Iris pigment epithelial cell (primary cell): ENCODE results near the gene DHRS3.
"Not testable (repeated sequence)": the region's sequence is repeated elsewhere in the genome, so short reads cannot be mapped to it uniquely, and the experiment has no call there.

Experiments used
- DNase-seq: peaks from one replicate; pipeline ENCODE4 v3.0.0-alpha.2; 2011; ENCODE audit warnings: low read depth

DHRS3 gene, protein sequence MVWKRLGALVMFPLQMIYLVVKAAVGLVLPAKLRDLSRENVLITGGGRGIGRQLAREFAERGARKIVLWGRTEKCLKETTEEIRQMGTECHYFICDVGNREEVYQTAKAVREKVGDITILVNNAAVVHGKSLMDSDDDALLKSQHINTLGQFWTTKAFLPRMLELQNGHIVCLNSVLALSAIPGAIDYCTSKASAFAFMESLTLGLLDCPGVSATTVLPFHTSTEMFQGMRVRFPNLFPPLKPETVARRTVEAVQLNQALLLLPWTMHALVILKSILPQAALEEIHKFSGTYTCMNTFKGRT

DNA sequence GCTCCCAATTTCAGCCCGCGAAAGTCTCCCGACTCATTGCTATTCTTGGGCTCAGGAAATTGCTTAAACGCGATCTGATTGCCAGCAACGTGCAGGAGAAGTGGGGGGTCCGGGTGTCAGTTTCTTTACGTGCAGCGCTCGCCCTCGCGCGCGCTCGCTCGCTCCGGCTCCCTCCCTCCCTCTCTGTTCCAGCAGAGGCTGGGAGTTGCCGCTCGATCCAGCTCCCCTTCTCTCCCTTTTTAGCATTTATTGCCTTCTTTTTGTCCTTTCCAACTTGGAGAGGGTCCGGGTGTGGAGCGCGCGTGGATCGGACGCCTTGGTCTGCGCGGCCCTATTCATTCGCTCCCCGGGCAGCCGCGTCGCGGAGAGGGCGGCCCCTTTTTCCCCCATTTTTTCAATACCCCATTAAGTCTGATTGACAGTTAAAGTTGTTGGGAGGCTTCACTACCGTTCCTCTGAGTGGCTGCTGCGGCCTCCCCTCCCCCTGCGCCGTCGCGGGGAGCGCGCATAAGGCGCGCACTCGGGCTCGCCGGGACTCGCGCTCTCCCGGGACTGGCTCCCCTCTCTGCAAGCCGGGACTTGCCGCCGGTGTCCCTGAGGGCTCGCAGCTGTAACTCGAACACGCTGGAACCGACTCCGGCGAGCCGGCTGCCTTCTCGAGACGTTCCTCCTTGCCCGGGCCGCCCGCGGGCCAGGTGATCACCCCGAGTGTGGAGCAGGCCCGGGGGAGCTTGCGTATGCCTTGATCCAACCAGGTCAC is at the start of gene DHRS3:
DHRS3 (minus strand) TSS at position 310 of the 760 bp plus-strand sequence. CDS start 862 bp downstream, outside the sequence.
- peak; percentile 93 for DNase-seq

DNA sequence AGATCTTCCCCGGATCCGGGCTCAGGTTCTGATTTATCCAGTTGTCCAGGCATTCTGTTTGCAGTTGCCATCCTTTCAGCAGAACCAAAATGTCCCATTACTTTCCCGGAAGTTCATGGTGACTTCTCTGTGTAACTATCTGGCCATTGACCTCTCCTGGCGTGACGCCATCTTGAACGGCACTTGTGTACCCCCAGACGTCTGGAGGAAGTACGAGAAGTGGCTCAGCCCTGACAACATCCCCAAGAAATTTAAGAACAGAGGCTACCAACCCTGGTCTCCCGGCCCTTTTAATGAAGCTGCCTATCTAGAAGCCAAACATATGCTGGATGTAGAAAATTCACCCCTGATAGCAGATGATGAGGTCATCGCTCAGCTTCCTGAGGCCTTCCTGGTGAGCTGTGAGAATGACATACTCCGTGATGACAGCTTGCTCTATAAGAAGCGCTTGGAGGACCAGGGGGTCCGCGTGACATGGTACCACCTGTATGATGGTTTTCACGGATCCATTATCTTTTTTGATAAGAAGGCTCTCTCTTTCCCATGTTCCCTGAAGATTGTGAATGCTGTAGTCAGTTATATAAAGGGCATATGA is 48.2 kb upstream of the DHRS3 start:
- DNase-seq, result peak; percentile 45

DNA sequence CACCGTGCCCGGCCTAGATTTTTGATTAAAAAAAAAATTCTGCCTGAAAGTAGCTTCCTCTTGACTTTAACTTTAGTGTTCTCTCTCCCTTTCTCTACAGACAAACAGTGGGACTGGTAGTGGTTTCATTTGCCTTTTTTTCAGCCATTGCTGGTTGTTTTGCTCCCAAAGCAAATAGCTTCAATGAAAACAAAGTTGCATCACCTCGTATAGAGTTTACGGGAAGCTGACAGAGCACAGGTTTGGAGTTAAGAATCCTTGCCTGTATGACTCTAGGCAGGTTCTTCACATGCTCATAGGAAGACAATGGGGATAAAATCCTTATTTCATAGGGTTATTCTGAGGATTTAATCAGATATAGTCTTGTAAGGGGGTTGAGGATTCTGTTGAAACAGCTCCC is 47.5 kb upstream of the DHRS3 start:
- DNase-seq, result peak; percentile 14

DNA sequence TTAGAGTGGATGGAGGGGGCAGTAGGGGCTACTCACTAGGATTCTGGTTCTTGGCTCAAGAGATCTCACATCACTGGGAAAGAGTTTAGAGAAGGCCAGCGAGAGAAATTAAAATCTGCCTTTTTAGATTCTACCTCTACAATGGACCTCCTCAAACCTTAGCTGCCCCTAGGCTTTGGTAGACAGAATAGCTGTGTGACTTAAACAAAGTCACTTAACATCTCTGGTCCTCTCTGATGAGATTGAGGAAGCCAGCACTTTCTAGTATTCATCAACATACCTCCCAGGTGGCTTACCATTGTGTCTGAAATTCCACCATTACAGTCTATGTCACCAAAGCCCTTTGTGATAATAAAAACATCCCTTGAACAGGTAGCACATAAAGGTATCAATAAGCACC is 44.5 kb upstream of the DHRS3 start:
- no peak for DNase-seq

DNA sequence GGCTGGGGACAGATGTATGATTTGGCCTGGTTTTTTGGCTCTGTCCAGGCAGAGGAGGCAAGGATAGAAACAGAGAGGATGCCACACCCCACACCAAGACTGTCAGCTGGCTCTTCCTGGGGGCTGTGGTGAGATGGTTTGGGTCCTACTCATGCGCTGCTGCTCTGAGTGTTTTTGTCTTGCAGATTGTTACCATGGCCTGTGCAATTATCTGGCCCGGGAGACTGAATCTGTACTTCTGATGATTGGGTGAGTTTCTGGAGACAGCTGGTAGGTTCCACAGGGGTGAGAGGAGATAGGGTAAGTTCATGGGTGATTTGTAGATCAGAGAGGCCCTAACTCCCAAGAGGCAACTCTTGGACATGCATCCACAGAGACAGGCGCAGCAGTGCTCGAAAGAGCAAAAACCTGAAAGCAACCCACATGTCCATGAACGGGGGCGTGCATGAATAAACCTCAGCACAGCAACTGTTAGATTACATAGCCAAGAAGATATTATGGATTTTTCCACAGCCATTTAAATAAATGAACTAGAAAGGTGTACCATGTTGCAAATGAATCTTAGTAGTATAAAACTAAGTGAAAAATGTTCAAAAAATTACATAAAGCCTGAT is 43.7 kb upstream of the DHRS3 start:
- DNase-seq, result no peak

DNA sequence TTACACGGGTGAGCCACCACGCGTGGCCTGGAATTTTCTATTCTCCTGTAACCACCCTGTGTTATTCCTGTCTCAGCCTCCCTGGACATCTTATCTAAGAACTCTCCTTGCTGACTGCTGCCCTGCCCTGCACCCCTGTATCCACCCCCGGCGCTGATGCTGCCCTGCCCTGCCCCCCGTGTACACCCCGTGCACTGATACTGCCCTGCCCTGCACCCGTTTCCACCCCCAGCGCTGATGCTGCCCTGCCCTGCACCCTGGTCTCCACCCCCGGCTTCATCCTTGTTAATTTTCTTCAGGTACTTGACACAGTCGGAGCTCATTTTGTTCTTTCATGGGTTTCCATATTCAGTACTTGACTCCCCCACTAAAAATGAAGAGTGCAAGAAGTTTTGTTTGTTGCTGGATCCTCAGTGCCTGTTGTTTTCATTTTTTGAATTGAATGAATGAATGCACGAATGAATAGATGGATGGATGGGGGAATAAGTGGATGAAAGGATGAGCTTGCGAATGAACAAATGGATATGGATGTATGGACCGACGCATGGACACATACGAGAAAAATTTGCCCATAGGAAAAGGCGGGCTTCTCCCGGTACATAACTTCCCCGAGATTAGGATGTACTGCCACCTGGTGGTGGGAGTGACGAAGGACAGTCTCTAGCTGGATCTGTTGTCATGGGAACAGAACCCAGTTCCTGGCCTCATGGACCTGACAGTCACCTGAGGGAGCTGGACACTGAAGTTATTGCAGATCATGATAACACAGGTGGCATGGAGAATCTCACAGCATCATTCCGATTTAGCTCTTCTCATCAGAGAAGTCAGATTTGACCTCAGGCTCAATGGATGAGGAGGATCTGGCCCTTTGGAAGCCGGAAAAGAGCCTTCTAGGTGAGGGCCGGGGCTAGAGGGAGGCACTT is 40.8 kb upstream of the DHRS3 start:
- peak; percentile 69 for DNase-seq

DNA sequence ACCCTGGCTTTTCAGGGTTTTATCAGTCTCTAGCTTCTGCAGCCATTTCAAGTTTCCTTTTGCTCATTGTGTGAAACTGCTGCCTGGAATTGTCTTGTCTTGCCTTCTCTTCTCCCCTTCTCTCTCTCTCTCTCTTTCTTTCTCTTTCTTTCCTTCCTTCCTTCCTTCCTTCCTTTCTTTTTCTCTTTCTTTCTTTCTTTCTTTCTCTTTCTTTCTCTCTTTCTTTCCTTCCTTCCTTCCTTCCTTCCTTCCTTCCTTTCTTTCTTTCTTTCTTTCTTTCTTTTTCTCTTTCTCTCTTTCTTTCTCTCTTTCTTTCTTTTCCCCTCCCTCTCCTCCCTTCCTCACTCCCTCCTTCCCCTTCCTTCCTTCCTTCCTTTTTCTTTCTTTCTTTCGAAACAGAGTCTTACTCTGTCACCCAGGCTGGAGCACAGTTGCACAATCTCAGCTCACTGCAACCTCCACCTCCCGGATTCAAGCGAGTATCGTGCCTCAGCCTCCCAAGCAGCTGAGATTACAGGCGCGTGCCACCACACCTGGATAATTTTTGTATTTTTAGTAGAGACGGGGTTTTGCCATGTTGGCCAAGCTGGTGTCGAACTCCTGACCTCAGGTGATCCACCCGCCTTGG is 40.0 kb upstream of the DHRS3 start:
- DNase-seq, result not testable (repeated sequence)

DNA sequence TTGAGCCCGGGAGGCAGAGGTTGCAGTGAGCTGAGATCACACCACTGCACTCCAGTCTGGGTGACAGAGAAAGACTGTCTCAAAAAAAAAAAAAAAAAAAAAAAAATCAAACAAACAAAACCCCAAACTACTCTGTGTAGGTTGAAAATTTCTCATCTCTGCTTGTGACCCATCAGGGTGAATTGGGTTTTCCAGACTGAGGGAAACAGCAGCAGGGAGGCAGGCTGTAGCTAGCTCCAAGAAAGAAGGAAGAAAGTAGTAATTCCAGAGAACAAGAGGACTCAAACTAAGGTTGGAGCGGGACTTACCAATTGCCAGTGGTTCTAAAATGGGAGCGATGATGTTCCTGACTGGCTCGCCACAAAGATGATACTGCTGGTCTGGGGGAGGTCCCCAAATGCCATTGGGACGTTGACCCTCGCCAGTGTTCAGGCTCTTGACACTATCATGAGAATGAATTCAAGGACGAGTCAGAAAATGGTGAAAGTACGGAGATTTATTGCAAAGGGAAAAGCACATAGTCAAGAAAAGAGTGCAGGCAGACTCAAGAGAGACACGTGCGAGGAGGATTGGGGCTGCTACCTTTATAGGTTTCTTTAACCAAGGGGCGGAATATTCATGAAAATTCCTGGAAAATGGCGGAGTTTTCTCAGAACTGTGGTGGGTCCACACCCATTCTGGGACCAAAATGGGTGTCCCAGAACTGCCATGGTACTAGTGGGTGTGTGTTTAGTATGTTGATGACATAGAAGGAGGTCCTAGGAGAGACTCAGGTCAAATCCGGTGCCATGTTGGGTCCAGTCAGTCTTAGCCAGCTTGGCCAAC is 39.3 kb upstream of the DHRS3 start:
- DNase-seq, result no peak

DNA sequence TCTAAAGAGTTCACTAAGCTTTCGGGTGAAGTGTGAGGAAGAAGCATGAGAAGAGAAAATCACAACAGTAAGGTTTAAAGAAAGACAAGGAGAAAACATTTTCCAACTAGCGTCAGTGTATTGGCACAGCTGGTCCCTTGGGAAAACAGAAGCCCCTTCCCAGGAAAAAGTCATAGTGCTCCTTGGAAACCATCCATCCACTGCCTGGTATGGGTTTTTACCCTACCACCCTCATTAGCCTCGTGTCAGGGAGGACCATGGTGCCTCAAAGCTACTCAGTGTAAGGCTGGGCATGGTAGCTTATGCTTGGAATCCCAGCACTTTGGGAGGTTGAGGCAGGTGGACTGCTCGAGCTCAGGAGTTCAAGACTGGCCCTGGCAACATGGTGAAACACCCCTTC is 38.6 kb upstream of the DHRS3 start:
- DNase-seq, result no peak

DNA sequence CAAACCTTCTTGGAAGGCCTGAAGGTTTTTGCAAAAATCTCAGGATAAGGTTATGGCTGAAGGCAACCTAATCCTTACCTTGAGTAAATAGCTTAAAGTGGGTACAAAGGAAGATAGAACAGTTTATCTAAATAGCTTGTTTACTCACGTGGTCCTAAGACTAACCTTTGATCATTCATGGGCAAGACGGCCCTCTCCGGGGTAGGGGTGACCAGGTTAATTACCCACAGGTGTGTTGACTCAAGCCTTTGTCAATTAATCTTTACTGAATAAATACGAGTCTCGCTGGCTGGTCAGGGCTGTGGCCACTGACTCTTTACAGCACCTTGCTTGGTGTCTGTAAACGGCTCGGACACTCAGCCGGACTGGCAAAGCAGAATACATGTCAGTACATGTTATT is 36.6 kb upstream of the DHRS3 start:
- DNase-seq, result no peak

DNA sequence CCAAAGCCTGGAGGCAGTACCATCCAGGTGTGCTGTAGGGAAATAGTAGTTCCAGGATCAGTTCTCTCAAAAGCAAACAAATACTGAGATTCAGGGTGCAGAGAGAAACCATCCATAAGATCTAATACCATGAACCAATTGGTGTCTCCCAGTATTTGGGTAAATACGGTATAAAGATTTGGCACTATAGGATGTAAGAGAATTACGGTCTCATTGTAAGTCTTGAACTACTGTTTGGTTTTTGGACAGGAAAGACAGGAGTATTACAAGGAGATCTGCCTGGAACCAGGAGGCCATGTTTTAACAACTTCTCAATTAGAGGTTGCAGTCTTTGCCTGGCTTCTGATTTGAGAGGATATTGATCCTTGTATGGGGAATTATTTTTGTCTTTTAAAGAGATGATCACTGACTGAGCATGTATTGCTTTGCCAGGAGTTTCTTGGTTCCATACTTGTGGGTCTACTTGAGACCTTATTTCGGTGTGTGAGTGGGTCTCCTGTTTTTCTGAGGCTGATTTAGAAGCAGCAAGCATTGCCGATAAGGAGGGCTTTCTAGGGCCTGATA is 36.1 kb upstream of the DHRS3 start:
- DNase-seq, result peak; percentile 39

DNA sequence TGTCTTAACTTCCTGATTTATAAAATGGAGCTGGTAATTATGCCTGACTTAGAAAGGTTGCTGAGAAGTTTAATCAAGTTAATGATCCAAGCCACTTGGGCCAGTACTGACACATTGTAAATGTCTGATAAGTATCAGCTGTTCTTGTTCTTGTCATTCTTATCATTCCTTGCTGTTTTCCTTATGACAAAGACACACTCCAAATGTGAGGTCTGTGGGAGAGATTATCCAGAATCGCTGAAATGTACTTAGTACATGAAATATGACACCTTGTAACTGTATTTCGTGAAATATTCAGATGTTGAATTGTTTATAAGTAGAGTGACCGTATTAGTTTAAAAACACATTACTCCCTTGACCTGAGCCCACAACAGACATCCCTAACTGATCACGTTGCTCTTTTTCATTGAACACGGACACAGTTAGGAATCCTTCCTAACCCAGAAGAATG is 32.0 kb upstream of the DHRS3 start:
- DNase-seq, result peak; percentile 92

DNA sequence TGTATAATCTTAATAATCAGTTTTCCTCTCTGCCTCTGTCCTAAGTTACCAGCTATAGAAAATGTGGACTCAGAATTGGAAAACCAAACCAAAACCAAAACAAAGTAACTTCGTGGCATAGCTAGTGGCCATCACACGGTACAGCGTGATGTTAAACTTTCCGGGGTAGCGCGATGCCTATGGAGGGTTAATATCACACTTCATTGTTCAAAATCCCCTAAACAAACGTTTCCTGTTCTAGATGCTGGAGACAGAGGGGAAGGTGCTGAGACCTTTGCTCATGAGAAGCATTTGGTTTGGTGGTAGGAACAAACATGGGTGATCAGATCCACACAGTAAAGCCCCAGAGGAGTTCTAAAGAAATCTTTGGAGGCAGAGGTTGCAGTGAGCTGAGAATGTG is 30.7 kb upstream of the DHRS3 start:
- no peak for DNase-seq

DNA sequence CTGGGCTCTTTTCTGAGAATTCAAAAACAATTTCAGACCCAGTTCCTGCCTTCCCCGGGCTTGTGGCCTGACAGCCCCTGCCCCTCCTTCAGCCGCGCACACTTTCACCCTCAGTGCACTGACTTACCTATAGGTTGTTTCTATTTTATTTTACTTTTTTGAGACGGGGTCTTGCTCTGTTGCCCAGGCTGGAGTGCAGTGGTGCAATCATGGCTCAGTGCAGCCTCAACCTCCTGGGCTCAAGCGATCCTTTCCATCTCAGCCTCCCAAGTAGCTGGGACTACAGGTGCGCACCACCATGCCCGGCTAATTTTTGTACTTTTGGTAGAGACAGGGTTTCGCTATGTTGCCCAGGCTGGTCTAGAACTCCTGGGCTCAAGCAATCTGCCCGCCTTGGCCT is 27.4 kb upstream of the DHRS3 start:
- DNase-seq, result not testable (repeated sequence)

DNA sequence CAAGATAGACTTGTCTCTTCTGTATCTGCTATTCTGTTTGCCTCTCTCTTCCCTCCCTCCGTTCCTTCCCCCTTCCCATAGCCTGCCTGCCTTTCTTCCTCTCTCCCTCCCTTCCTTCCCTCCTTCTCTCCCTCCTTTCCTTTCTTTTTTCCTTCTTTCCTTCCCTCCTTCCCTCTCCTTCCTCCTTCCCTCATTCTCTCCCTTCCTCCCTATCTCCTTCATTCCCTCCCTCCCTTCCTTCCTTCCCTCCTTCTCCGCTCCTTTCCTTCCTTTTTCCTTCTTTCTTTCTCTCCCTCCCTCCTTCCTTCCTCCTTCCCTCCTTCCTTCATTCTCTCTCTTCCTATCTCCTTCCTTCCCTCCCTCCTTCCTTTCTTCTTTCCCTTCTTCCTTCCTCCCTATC is 26.8 kb upstream of the DHRS3 start:
- no peak for DNase-seq

DNA sequence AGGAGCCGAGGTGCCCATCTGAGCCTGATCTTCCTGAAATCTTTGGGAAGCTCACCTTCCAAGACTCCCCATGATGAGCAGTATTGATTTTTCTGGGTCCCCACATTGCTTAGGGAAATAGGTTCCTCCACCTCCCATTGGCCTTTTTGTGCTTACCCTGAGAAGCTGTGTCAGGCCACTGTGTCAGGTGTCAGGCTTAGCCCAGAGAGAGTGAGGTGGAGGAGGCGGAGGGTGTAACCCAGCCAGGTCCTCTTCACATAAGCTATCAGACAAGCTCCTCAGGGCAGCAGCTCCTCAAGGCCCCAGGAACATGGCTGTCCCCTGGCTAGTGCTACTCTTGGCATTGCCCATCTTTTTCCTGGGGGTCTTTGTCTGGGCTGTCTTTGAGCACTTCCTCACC is 26.2 kb upstream of the DHRS3 start:
- DNase-seq, result no peak

DNA sequence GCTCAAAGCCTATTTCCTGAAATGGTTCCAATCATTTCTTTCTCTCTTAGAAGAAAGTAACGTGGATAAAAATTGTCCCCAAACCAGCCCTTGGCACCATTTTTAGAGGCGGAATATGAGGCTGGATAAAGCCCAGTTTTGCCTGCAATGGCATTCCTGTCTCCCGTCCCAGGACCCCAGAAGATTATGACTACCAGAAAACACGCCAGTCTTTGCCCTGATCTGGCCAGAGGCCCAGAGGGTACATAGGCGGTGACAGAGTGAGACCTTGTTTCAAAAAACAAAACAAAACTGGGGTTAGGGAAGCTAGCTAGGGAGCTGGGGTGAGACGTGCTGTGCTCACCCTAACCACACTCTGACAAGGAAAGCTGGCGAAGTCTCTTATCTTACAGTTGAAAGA is 25.8 kb upstream of the DHRS3 start, which contains the start of gene AADACL4:
AADACL4 (plus strand) TSS at position 301 of the 400 bp plus-strand sequence. CDS start 462 bp downstream, outside the sequence.
- no peak for DNase-seq

DNA sequence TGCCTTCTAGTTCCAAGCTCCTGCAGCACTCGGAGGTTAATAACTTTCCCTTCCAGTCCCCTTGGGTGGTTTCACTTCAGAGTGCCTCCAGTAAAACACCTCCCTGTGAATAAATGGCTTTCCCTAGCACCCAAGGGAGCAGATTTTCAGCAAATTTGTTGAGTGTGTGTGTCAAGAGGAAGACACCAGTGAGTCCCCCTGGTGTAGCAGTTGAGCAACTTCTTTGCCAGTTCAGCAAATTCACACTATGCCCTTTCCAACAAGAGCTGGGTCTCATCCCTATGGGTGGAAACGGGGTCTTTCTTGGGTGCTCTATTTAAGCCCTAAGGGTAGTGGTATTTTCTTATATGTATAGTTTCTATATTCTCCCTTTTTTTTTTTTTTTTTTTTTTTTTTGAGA is 25.1 kb upstream of the DHRS3 start:
- DNase-seq, result no peak

DNA sequence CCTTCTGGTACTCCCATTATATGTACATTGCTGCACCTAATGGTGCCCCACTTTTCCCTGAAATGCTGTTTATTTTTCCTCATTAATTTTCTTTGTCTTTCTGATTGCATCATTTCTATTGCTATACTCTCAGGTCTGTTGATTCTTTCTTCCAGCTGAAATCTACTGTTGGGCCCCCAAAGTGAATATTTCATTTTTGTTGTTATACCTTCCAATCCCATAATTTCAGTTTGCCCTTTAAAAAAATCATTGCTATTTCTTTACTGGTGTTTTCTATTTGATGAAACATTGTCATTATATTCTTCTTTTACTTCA is 22.9 kb upstream of the DHRS3 start:
- DNase-seq, result no peak
